H1 (cell line): ENCODE results near the gene YIF1A. TPM values are rescaled to one million over a fixed set of nuclear protein-coding genes. Genes with fewer than 3 reads are reported as not detected.

Source experiments
- CTCF ChIA-PET: fragments of 300-600 bp; sonication (Branson Sonifier 250); formaldehyde crosslinking; loops from one replicate; lab custom pipeline; 2021; ENCODE audit not compliant: partially characterized antibody; lab: Charles Lee
- POLR2A ChIA-PET: fragments of 300-600 bp; sonication (Branson Sonifier 250); formaldehyde crosslinking; loops from one replicate; lab custom pipeline; 2021; ENCODE audit warnings: inconsistent platforms; ENCODE audit not compliant: partially characterized antibody; lab: Charles Lee
- DNase-seq, 2 experiments: peaks; one replicate each; pipeline versions ENCODE4 v3.0.0 to v3.0.0-alpha.2; 2010 to 2022; ENCODE audit warnings: low spot score in 2 of 2, low read depth in 1 of 2, mixed read lengths in 1 of 2
- FAIRE-seq: peaks from 2 replicates; lab custom pipeline; 2011; peaks lifted over from hg19 to GRCh38; lab: Jason Lieb, UNC
- H2AFZ ChIP-seq: 2 replicates; pipeline ENCODE4 v1.8.1; 2012; ENCODE audit warnings: low read length, inconsistent platforms
- H2AK5ac ChIP-seq: 2 replicates; pipeline ENCODE4 v1.6.1; 2013; ENCODE audit warnings: low read depth, low read length
- H2BK120ac ChIP-seq: replicated peaks from 2 replicates; pipeline ENCODE3; 2013; ENCODE audit warnings: low read depth, low read length, inconsistent platforms
- H2BK12ac ChIP-seq: 2 replicates; pipeline ENCODE4 v1.6.1; 2013; ENCODE audit warnings: low read depth, low read length
- H2BK15ac ChIP-seq: 2 replicates; pipeline ENCODE4 v1.6.1; 2013; ENCODE audit warnings: low read length
- H2BK20ac ChIP-seq: 2 replicates; pipeline ENCODE4 v1.6.1; 2013; ENCODE audit warnings: low read length
- H2BK5ac ChIP-seq: 2 replicates; pipeline ENCODE4 v1.6.1; 2013; ENCODE audit warnings: low read depth, low read length
- H3K14ac ChIP-seq: 2 replicates; pipeline ENCODE4 v1.6.1; 2013; ENCODE audit warnings: inconsistent platforms; ENCODE audit not compliant: insufficient read length
- H3K18ac ChIP-seq: 2 replicates; pipeline ENCODE4 v1.6.1; 2013; ENCODE audit warnings: low read length; ENCODE audit errors: extremely low read depth
- H3K23ac ChIP-seq: 2 replicates; pipeline ENCODE4 v1.6.1; 2013; ENCODE audit warnings: inconsistent platforms; ENCODE audit not compliant: insufficient read length
- H3K23me2 ChIP-seq: 2 replicates; pipeline ENCODE4 v1.6.1; 2013; ENCODE audit warnings: low read depth, low read length
- H3K27ac ChIP-seq: 2 replicates; pipeline ENCODE4 v1.6.1; 2011; ENCODE audit warnings: low read depth, low read length, inconsistent platforms
- H3K27me3 ChIP-seq, 4 experiments: replicated peaks in 1 of 4; 1 replicate in 1 of 4; 2 replicates in 3 of 4; pipeline versions ENCODE4 v1.6.1 to v1.8.1; 2011 to 2013; ENCODE audit warnings: low read length in 3 of 4, mild to moderate bottlenecking in 3 of 4, inconsistent platforms in 2 of 4, mixed read lengths in 2 of 4, moderate library complexity in 1 of 4; ENCODE audit not compliant: control insufficient read depth in 3 of 4, insufficient read depth in 3 of 4; ENCODE audit errors: extremely low read depth in 1 of 4
- H3K36me3 ChIP-seq, 4 experiments: 2 replicates each; pipeline versions ENCODE4 v1.6.1 to v1.8.1; 2011 to 2013; ENCODE audit warnings: mild to moderate bottlenecking in 4 of 4, low read length in 3 of 4, moderate library complexity in 2 of 4, control low read depth in 1 of 4, inconsistent platforms in 1 of 4; ENCODE audit not compliant: insufficient read depth in 4 of 4, control insufficient read depth in 2 of 4
- H3K4ac ChIP-seq: replicated peaks from 2 replicates; pipeline ENCODE3; 2013; ENCODE audit warnings: low read length, low read depth, mixed read lengths, inconsistent platforms; ENCODE audit not compliant: insufficient read length
- H3K4me1 ChIP-seq, 4 experiments: replicated peaks in 1 of 4; 1 replicate in 1 of 4; 2 replicates in 3 of 4; pipeline versions ENCODE4 v1.6.1 to v1.8.1; 2011 to 2013; ENCODE audit warnings: low read length in 3 of 4, inconsistent platforms in 2 of 4, mixed read lengths in 1 of 4; ENCODE audit not compliant: insufficient read depth in 4 of 4, control insufficient read depth in 3 of 4
- H3K4me2 ChIP-seq, 2 experiments: 2 replicates each; pipeline versions ENCODE4 v1.6.1 to v1.8.1; 2011 to 2013; ENCODE audit warnings: low read depth in 2 of 2, low read length in 2 of 2, control low read depth in 1 of 2, inconsistent platforms in 1 of 2, mild to moderate bottlenecking in 1 of 2; ENCODE audit not compliant: insufficient read depth in 1 of 2
- H3K4me3 ChIP-seq, 4 experiments: fragments of 200-600, 300-600 bp in 1 of 4; sonication (generic), shearing (Covaris generic), sonication (Bioruptor Twin) in 1 of 4; 2 replicates each; pipeline versions ENCODE4 v1.5.1 to v1.8.1; 2011 to 2016; ENCODE audit warnings: low read length in 4 of 4, low read depth in 3 of 4, control low read depth in 2 of 4, inconsistent platforms in 2 of 4, mild to moderate bottlenecking in 2 of 4, mixed read lengths in 1 of 4, moderate library complexity in 1 of 4; ENCODE audit not compliant: insufficient read depth in 2 of 4; ENCODE audit errors: extremely low read depth in 1 of 4
- H3K56ac ChIP-seq: replicated peaks from 2 replicates; pipeline ENCODE3; 2013; ENCODE audit warnings: low read depth, mild to moderate bottlenecking, mixed read lengths, low read length, inconsistent platforms; ENCODE audit not compliant: insufficient read length
- H3K79me1 ChIP-seq: 2 replicates; pipeline ENCODE4 v1.6.1; 2013; ENCODE audit warnings: low read depth, low read length, control low read depth
- H3K79me2 ChIP-seq, 2 experiments: 2 replicates each; pipeline versions ENCODE4 v1.6.1 to v1.8.1; 2012 to 2013; ENCODE audit warnings: low read length in 2 of 2, mild to moderate bottlenecking in 2 of 2, inconsistent platforms in 1 of 2; ENCODE audit not compliant: insufficient read depth in 2 of 2, control insufficient read depth in 1 of 2
- H3K9ac ChIP-seq, 4 experiments: replicated peaks in 1 of 4; 1 replicate in 1 of 4; 2 replicates in 3 of 4; pipeline versions ENCODE4 v1.6.1 to v1.8.1; 2011 to 2013; ENCODE audit warnings: low read depth in 3 of 4, low read length in 3 of 4, control low read depth in 2 of 4, mild to moderate bottlenecking in 2 of 4, moderate library complexity in 2 of 4, inconsistent platforms in 1 of 4; ENCODE audit errors: extremely low read depth in 1 of 4
- H3K9me3 ChIP-seq, 2 experiments: 2 replicates each; pipeline versions ENCODE4 v1.6.1 to v1.8.1; 2012 to 2013; ENCODE audit warnings: mild to moderate bottlenecking in 2 of 2, moderate library complexity in 2 of 2, control low read depth in 1 of 2, inconsistent platforms in 1 of 2, low read depth in 1 of 2, low read length in 1 of 2, mixed read lengths in 1 of 2; ENCODE audit not compliant: insufficient read depth in 2 of 2
- H4K20me1 ChIP-seq, 2 experiments: replicated peaks in 1 of 2; 2 replicates each; pipeline versions ENCODE3 to v1.8.1; 2011 to 2013; ENCODE audit warnings: inconsistent platforms in 2 of 2, low read length in 2 of 2, mild to moderate bottlenecking in 1 of 2; ENCODE audit not compliant: insufficient read depth in 2 of 2, control insufficient read depth in 1 of 2
- H4K5ac ChIP-seq: 2 replicates; pipeline ENCODE4 v1.6.1; 2013; ENCODE audit warnings: low read length, low read depth, mixed read lengths, inconsistent platforms; ENCODE audit not compliant: insufficient read length
- H4K8ac ChIP-seq: 2 replicates; pipeline ENCODE4 v1.8.0; 2013; ENCODE audit warnings: mild to moderate bottlenecking, moderate library complexity, low read length, inconsistent platforms; ENCODE audit not compliant: insufficient read depth; ENCODE audit errors: extremely low read depth
- H4K91ac ChIP-seq: replicated peaks from 2 replicates; pipeline ENCODE3; 2013; ENCODE audit warnings: low read length, mixed read lengths, inconsistent platforms; ENCODE audit not compliant: insufficient read length
- CHD1 ChIP-seq: IDR thresholded peaks from 2 replicates; pipeline ENCODE4 v1.6.1; 2012; ENCODE audit warnings: low read depth, low read length, improper control_type of control experiment
- CREB1 ChIP-seq: IDR thresholded peaks from 2 replicates; pipeline ENCODE4 v1.6.1; 2012; ENCODE audit warnings: inconsistent platforms
- EZH2 ChIP-seq: fragments of 200-600 bp; sonication (generic); IDR thresholded peaks from 2 replicates; pipeline ENCODE4 v1.7.1; 2012; ENCODE audit warnings: low read depth, mild to moderate bottlenecking, moderate library complexity, low read length, inconsistent platforms; ENCODE audit not compliant: severe bottlenecking
- GTF2F1 ChIP-seq: IDR thresholded peaks from 2 replicates; pipeline ENCODE4 v1.6.1; 2012; ENCODE audit warnings: low read depth, low read length, improper control_type of control experiment, borderline replicate concordance
- HDAC2 ChIP-seq, 2 experiments: fragments of 300-600 bp in 1 of 2; sonication (generic) in 1 of 2; IDR thresholded peaks; 2 replicates each; pipeline ENCODE4 v1.6.1; 2011 to 2012; ENCODE audit warnings: low read depth in 2 of 2, low read length in 2 of 2, mild to moderate bottlenecking in 2 of 2, moderate library complexity in 2 of 2, borderline replicate concordance in 1 of 2, inconsistent platforms in 1 of 2
- HDAC6 ChIP-seq: IDR thresholded peaks from one replicate; pipeline ENCODE4 v1.7.1; 2012; ENCODE audit warnings: low read depth, mild to moderate bottlenecking, inconsistent platforms, low read length, moderate library complexity
- KDM1A ChIP-seq: fragments of 200-600, 300-600 bp; sonication (generic); IDR thresholded peaks from 2 replicates; pipeline ENCODE4 v1.7.1; 2016; ENCODE audit warnings: mild to moderate bottlenecking, low read length, borderline replicate concordance
- RAD21 ChIP-seq, 2 experiments: IDR thresholded peaks in 1 of 2; conservative IDR thresholded peaks in 1 of 2; 2 replicates each; pipeline ENCODE4 v1.6.1; 2011; ENCODE audit warnings: low read depth in 2 of 2, low read length in 2 of 2, improper control_type of control experiment in 1 of 2, inconsistent platforms in 1 of 2, mild to moderate bottlenecking in 1 of 2, moderate library complexity in 1 of 2
- RXRA ChIP-seq: IDR thresholded peaks from 2 replicates; pipeline ENCODE4 v1.6.1; 2011; ENCODE audit warnings: low read depth, mild to moderate bottlenecking, low read length, moderate library complexity; ENCODE audit not compliant: insufficient read depth
- SRF ChIP-seq: IDR thresholded peaks from 2 replicates; pipeline ENCODE4 v1.6.1; 2011; ENCODE audit warnings: mild to moderate bottlenecking, low read depth, low read length, moderate library complexity
- USF2 ChIP-seq: IDR thresholded peaks from 2 replicates; pipeline ENCODE4 v1.6.1; 2011; ENCODE audit warnings: low read length, improper control_type of control experiment
- WGBS, 2 experiments: shearing (Covaris generic) in 1 of 2; methylation state at CpG; one replicate each; pipeline versions ENCODE4 v1.1.6 to v1.1.7; 2013 to 2015; ENCODE audit warnings: low lambda C conversion rate in 2 of 2, mixed read lengths in 2 of 2, inconsistent platforms in 1 of 2, low coverage in 1 of 2, missing lambda C conversion rate in 1 of 2; ENCODE audit not compliant: insufficient replicate concordance in 2 of 2, insufficient coverage in 1 of 2, insufficient read length in 1 of 2; ENCODE audit errors: extremely low coverage in 1 of 2, missing lambda C conversion rate in 1 of 2; 5-methylcytosine and 5-hydroxymethylcytosine counted together
- polyA plus RNA-seq, 7 experiments: library from polyadenylated mRNA; depleted of rRNA in 3 of 7; stranded (reverse) in 5 of 7; unstranded in 2 of 7; fragments of >200 nt in 5 of 7; fragments of 200-250 nt in 2 of 7; gene quantifications; 1 replicate in 5 of 7; 2 replicates in 1 of 7; 4 replicates in 1 of 7; pipeline versions ENCODE4 v1.2.1 to v1.2.3, GENCODE V29; 2011 to 2013; ENCODE audit warnings: missing spikeins in 2 of 7, mixed read lengths in 2 of 7
- total RNA-seq: library from RNA; stranded (reverse); fragmentation: NEBNext Ultra II Directional; extraction: Animal tissue kit (Norgen Biotek cat#: 25700); gene quantifications from 2 replicates; pipeline ENCODE4 v1.2.1, GENCODE V29; 2021

Gene YIF1A
- total and polyA plus RNA-seq, 2 of the 8 experiments (the other 6 are each of a cell fraction or from before 2014, with no cell fraction given): 70.1 to 178 TPM

GRCh38 chr11:66329165-66329673, 40.3 kb upstream of the YIF1A start:
- Histone ChIP-seq H3K56ac (no peak overlapping the region), H2BK12ac (peak overlapping the region; percentile 92; the same call in 1 of the 2 replicates), H4K20me1 (no peaks in the 10 kb centered on the region), H3K4me3 (no peak overlapping the region), H3K18ac (no peak overlapping the region), H2AK5ac (no peak overlapping the region), H3K14ac (no peak overlapping the region), H3K9ac (no peak overlapping the region), H2BK15ac (peak overlapping the region; percentile 81; the same call in 1 of the 2 replicates), H4K8ac (no peak overlapping the region), H4K91ac (no peak overlapping the region), H3K79me2 (no peaks in the 10 kb centered on the region), H3K9me3 (no peaks in the 10 kb centered on the region), H3K27ac (no peak overlapping the region), H3K4me1 (peaks cover 5 to 12% (median 8%) of the 10 kb centered on the region in 4 experiments; a peak in 6 of 7 replicates), H3K36me3 (no peaks in the 10 kb centered on the region), H2BK20ac (no peak overlapping the region), H3K23me2 (no peaks in the 10 kb centered on the region; the same call in 1 of the 2 replicates), H4K5ac (no peak overlapping the region), H2BK5ac (0 out of 2 replicates have a peak overlapping the region, but pooled peaks have one; percentile 71), H3K4ac (no peak overlapping the region), H3K79me1 (no peaks in the 10 kb centered on the region), H3K27me3 (peaks cover 0 to 7% (median 5%) of the 10 kb centered on the region in 4 experiments; a peak in 2 of 7 replicates), H3K23ac (no peak overlapping the region), H3K4me2 (0 out of 4 replicates have a peak overlapping the region, but pooled peaks of 1 of the 2 experiments have one; percentile 4), H2AFZ (no peak overlapping the region), H2BK120ac (no peak overlapping the region)
- no peak for DNase-seq
- whole genome bisulfite sequencing, 2 experiments: 89% methylated on average over 3 of the region's 3 CpGs; no CpG with 5 or more reads in 1 of the 2 experiments
- ChIA-PET POLR2A (interaction anchor here (1.0 to 8.5 kb wide), 5 partner anchors 12 to 32 kb away, joined by 5 to 61 read pairs (median 19); partner anchors contain the start of genes B4GAT1, BRMS1 and CD248), CTCF (interaction anchor here (0.7 to 8.7 kb wide), 16 partner anchors 10 to 152 kb away, joined by 3 to 242 read pairs (median 4); partner anchors contain the start of genes BRMS1 and CD248)
- FAIRE-seq: no peak
- TF ChIP-seq RXRA (no peak), HDAC6 (no peak), KDM1A (no peak), CREB1 (no peak), CHD1 (no peak), GTF2F1 (no peak), RAD21 (IDR thresholded peaks at IDR 0.05 in 1 of 2, conservative IDR thresholded peaks at IDR 0.05 in 1 of 2; ENCODE audit: low read depth in 2 of 2, low read length in 2 of 2) (no peak), USF2 (no peak), SRF (no peak), EZH2 (no peak), HDAC2 (IDR thresholded peaks at IDR 0.05; ENCODE audit: borderline replicate concordance in 1 of 2, low read depth in 2 of 2, low read length in 2 of 2) (no peak)
